Neural cell (in vitro differentiated cells): Measurements from ENCODE around the gene GIT2. TPM values are rescaled to one million over a fixed set of nuclear protein-coding genes. Genes with fewer than 3 reads are reported as not detected.

Source experiments
- H2AFZ ChIP-seq: fragments of 200-600, 300-800 bp; sonication (generic), shearing (Covaris generic); 2 replicates; pipeline ENCODE4 v1.6.0; 2014; ENCODE audit warnings: low read depth, mild to moderate bottlenecking, antibody characterized with exemption, low read length, moderate library complexity
- H3F3A ChIP-seq: fragments of 200-600 bp; shearing (Covaris generic); 2 replicates; pipeline ENCODE4 v1.6.1; 2016; ENCODE audit warnings: mild to moderate bottlenecking, moderate library complexity, mixed read lengths, antibody characterized with exemption, low read length; ENCODE audit not compliant: insufficient read depth, poor library complexity, severe bottlenecking
- H3K27ac ChIP-seq: fragments of 200-600, 300-800 bp; sonication (generic), shearing (Covaris generic); 2 replicates; pipeline ENCODE4 v1.5.1; 2014; ENCODE audit warnings: mild to moderate bottlenecking, low read length, moderate library complexity
- H3K27me3 ChIP-seq: fragments of 300-800, 200-600 bp; sonication (generic), shearing (Covaris generic); 2 replicates; pipeline ENCODE4 v1.6.0; 2014; ENCODE audit warnings: mild to moderate bottlenecking, low read depth, low read length, moderate library complexity; ENCODE audit not compliant: insufficient read depth
- H3K36me3 ChIP-seq: fragments of 300-800, 200-600 bp; sonication (generic), shearing (Covaris generic); 2 replicates; pipeline ENCODE4 v1.5.1; 2014; ENCODE audit warnings: mild to moderate bottlenecking, antibody characterized with exemption, low read length, moderate library complexity; ENCODE audit not compliant: insufficient read depth
- H3K4me2 ChIP-seq: fragments of 300-800, 200-600 bp; sonication (generic), shearing (Covaris generic); 2 replicates; pipeline ENCODE4 v1.6.0; 2014; ENCODE audit warnings: mild to moderate bottlenecking, low read length
- H3K4me3 ChIP-seq: fragments of 300-800, 200-600 bp; sonication (generic), shearing (Covaris generic); 2 replicates; pipeline ENCODE4 v1.5.1; 2014; ENCODE audit warnings: mild to moderate bottlenecking, low read length, moderate library complexity
- H3K79me2 ChIP-seq: fragments of 200-600 bp; shearing (Covaris generic); replicated peaks from 2 replicates; pipeline ENCODE4 v1.6.0; 2014; ENCODE audit warnings: mild to moderate bottlenecking, low read length, moderate library complexity; ENCODE audit not compliant: insufficient read depth
- H3K9ac ChIP-seq: fragments of 300-800, 200-600 bp; sonication (generic), shearing (Covaris generic); 2 replicates; pipeline ENCODE4 v1.6.1; 2016; ENCODE audit warnings: mild to moderate bottlenecking, low read length, mixed read lengths
- H3K9me2 ChIP-seq: fragments of 200-600 bp; shearing (Covaris generic); 2 replicates; pipeline ENCODE4 v1.6.1; 2016; ENCODE audit warnings: mild to moderate bottlenecking, low read length, mixed read lengths; ENCODE audit not compliant: insufficient read depth
- H3K9me3 ChIP-seq: fragments of 200-600, 300-800 bp; sonication (generic), shearing (Covaris generic); 2 replicates; pipeline ENCODE4 v1.6.1; 2016; ENCODE audit warnings: mild to moderate bottlenecking, mixed run types, low read length, moderate library complexity, mixed read lengths
- H4K20me1 ChIP-seq: fragments of 200-600 bp; shearing (Covaris generic); 2 replicates; pipeline ENCODE4 v1.6.1; 2016; ENCODE audit warnings: mild to moderate bottlenecking, mixed run types; ENCODE audit not compliant: insufficient read depth
- EP300 ChIP-seq: fragments of 450-650 bp; conservative IDR thresholded peaks from 2 replicates; pipeline ENCODE4 v1.6.1; 2014; ENCODE audit warnings: antibody characterized with exemption, mild to moderate bottlenecking, moderate library complexity; ENCODE audit not compliant: poor library complexity, severe bottlenecking
- EZH2 ChIP-seq: fragments of 200-600, 300-800 bp; shearing (Covaris generic), sonication (generic); IDR thresholded peaks from 2 replicates; pipeline ENCODE4 v1.6.1; 2014; ENCODE audit warnings: antibody characterized with exemption, low read length, borderline replicate concordance, mild to moderate bottlenecking; ENCODE audit not compliant: insufficient read depth, poor library complexity, severe bottlenecking
- MXI1 ChIP-seq: fragments of 450-650 bp; conservative IDR thresholded peaks from 2 replicates; pipeline ENCODE4 v1.6.1; 2014; ENCODE audit warnings: antibody characterized with exemption, mild to moderate bottlenecking; ENCODE audit not compliant: poor library complexity, severe bottlenecking
- POLR2AphosphoS5 ChIP-seq: IDR thresholded peaks from 2 replicates; pipeline ENCODE4 v1.6.1; 2012
- RAD21 ChIP-seq: fragments of 450-650 bp; conservative IDR thresholded peaks from 2 replicates; pipeline ENCODE4 v1.6.1; 2014; ENCODE audit warnings: antibody characterized with exemption, mild to moderate bottlenecking, moderate library complexity
- SMC3 ChIP-seq: fragments of 450-650 bp; conservative IDR thresholded peaks from 2 replicates; pipeline ENCODE4 v1.6.1; 2014; ENCODE audit warnings: antibody characterized with exemption, mild to moderate bottlenecking, moderate library complexity; ENCODE audit not compliant: poor library complexity
- TAF1 ChIP-seq: IDR thresholded peaks from 2 replicates; pipeline ENCODE4 v1.6.1; 2012; ENCODE audit warnings: low read depth
- polyA plus RNA-seq: library from polyadenylated mRNA; depleted of rRNA; stranded (reverse); fragments of >200 nt; gene quantifications from 2 replicates; pipeline ENCODE4 v1.2.3, GENCODE V29; 2014
- TF ChIP-seq, protein P1 (sequence below): IDR thresholded peaks from 2 replicates; pipeline ENCODE4 v1.6.1; 2012; ENCODE audit warnings: borderline replicate concordance
- TF ChIP-seq, protein P2 (sequence below): fragments of 450-650 bp; IDR thresholded peaks from 2 replicates; pipeline ENCODE4 v1.5.1; 2014; ENCODE audit warnings: antibody characterized with exemption, mild to moderate bottlenecking, moderate library complexity; ENCODE audit not compliant: poor library complexity, severe bottlenecking

Gene GIT2
- polyA plus RNA-seq, 1 donor from 2014 or later: 14.2 TPM

GRCh38 chr12:109967383-109968031, 28.7 kb downstream of the GIT2 start:
- H3K36me3 ChIP-seq: peaks cover 10% of the 10 kb centered on the region
- no peak overlapping the region for H3K27ac ChIP-seq
- H2AFZ ChIP-seq: no peak overlapping the region
- no peaks in the 10 kb centered on the region for H3K9me2 ChIP-seq
- H3K4me2 ChIP-seq: no peak overlapping the region
- H3K4me3 ChIP-seq: no peak overlapping the region
- H3K9ac ChIP-seq: no peak overlapping the region
- H3K79me2 ChIP-seq: no peaks in the 10 kb centered on the region
- no peak for TF ChIP-seq POLR2AphosphoS5
- TF ChIP-seq, protein P1, sequence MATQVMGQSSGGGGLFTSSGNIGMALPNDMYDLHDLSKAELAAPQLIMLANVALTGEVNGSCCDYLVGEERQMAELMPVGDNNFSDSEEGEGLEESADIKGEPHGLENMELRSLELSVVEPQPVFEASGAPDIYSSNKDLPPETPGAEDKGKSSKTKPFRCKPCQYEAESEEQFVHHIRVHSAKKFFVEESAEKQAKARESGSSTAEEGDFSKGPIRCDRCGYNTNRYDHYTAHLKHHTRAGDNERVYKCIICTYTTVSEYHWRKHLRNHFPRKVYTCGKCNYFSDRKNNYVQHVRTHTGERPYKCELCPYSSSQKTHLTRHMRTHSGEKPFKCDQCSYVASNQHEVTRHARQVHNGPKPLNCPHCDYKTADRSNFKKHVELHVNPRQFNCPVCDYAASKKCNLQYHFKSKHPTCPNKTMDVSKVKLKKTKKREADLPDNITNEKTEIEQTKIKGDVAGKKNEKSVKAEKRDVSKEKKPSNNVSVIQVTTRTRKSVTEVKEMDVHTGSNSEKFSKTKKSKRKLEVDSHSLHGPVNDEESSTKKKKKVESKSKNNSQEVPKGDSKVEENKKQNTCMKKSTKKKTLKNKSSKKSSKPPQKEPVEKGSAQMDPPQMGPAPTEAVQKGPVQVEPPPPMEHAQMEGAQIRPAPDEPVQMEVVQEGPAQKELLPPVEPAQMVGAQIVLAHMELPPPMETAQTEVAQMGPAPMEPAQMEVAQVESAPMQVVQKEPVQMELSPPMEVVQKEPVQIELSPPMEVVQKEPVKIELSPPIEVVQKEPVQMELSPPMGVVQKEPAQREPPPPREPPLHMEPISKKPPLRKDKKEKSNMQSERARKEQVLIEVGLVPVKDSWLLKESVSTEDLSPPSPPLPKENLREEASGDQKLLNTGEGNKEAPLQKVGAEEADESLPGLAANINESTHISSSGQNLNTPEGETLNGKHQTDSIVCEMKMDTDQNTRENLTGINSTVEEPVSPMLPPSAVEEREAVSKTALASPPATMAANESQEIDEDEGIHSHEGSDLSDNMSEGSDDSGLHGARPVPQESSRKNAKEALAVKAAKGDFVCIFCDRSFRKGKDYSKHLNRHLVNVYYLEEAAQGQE: no peak
- no peaks in the 10 kb centered on the region for H3K9me3 ChIP-seq
- H3F3A ChIP-seq: no peaks in the 10 kb centered on the region
- H3K27me3 ChIP-seq: no peaks in the 10 kb centered on the region
- no peaks in the 10 kb centered on the region for H4K20me1 ChIP-seq

DNA sequence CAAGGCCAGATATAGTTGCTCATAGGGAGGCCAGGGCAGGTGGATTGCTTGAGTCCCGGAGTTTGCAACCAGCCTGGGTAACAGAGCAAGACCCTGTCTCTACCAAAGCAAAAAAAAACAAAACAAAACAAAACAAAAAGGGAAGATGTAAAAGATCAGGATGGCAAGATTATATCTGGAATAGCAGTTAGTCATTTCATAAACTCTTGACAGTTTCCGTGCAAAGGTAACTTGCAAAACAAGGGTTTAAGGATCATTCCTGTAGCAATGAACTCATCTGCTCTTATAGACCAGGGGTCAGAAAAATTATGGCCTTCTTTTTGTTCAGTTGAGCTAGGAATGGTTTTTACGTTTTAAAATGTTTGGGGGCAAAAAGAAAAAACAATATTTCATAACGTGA, 29.6 kb downstream of the GIT2 start:
- H4K20me1 ChIP-seq: no peaks in the 10 kb centered on the region
- peaks cover 14% of the 10 kb centered on the region for H3K36me3 ChIP-seq
- H3K27me3 ChIP-seq: no peaks in the 10 kb centered on the region
- no peaks in the 10 kb centered on the region for H3K9me2 ChIP-seq
- no peaks in the 10 kb centered on the region for H3K9me3 ChIP-seq
- no peak overlapping the region for H3K4me2 ChIP-seq
- TF ChIP-seq, protein P2, sequence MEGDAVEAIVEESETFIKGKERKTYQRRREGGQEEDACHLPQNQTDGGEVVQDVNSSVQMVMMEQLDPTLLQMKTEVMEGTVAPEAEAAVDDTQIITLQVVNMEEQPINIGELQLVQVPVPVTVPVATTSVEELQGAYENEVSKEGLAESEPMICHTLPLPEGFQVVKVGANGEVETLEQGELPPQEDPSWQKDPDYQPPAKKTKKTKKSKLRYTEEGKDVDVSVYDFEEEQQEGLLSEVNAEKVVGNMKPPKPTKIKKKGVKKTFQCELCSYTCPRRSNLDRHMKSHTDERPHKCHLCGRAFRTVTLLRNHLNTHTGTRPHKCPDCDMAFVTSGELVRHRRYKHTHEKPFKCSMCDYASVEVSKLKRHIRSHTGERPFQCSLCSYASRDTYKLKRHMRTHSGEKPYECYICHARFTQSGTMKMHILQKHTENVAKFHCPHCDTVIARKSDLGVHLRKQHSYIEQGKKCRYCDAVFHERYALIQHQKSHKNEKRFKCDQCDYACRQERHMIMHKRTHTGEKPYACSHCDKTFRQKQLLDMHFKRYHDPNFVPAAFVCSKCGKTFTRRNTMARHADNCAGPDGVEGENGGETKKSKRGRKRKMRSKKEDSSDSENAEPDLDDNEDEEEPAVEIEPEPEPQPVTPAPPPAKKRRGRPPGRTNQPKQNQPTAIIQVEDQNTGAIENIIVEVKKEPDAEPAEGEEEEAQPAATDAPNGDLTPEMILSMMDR: no peak
- no peak for TF ChIP-seq POLR2AphosphoS5
- no peak for TF ChIP-seq SMC3
- TF ChIP-seq TAF1: no peak
- TF ChIP-seq EP300: no peak
- no peak for TF ChIP-seq RAD21
- TF ChIP-seq, protein P1: no peak
- no peak for TF ChIP-seq EZH2
- TF ChIP-seq MXI1: no peak
- H3K27ac ChIP-seq: no peak overlapping the region
- H3F3A ChIP-seq: no peaks in the 10 kb centered on the region
- H2AFZ ChIP-seq: no peak overlapping the region
- no peak overlapping the region for H3K9ac ChIP-seq
- no peaks in the 10 kb centered on the region for H3K79me2 ChIP-seq
- H3K4me3 ChIP-seq: no peak overlapping the region
